HG03045 (cell line): Measurements from ENCODE around the gene TBR1.

Experiments
- ATAC-seq: cut with Tn5 transposase; IDR thresholded peaks from one replicate; pipeline ENCODE4 v1.9.1; 2021; ENCODE audit warnings: mild to moderate bottlenecking, moderate library complexity; ENCODE audit not compliant: unreplicated experiment

The TBR1 gene

DNA sequence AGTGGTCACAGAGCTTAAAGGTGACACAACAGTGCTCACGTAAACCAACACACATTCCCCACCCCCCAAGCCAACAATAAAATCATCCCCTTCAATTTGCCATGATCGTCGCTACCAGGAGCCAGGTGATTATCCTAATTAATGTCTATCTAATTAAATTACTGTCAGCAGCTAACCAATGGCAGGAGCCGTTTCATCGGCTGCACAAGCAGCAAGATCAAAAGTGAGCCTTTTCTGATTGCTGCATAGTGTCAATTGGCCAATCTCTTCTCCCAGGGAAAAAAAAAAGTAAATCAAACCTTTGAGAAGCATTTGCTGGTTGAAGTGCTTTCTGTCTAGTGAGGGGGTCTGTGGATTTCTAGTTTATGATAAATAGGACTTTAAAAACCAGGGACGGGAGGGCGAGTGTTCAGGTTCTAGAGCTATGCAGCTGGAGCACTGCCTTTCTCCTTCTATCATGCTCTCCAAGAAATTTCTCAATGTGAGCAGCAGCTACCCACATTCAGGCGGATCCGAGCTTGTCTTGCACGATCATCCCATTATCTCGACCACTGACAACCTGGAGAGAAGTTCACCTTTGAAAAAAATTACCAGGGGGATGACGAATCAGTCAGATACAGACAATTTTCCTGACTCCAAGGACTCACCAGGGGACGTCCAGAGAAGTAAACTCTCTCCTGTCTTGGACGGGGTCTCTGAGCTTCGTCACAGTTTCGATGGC is at the start of gene TBR1:
Gene TBR1 (plus strand): TSS at position 311 of the 721 bp plus-strand sequence. CDS start 114 bp downstream, at position 425.
- no peak for ATAC-seq

DNA sequence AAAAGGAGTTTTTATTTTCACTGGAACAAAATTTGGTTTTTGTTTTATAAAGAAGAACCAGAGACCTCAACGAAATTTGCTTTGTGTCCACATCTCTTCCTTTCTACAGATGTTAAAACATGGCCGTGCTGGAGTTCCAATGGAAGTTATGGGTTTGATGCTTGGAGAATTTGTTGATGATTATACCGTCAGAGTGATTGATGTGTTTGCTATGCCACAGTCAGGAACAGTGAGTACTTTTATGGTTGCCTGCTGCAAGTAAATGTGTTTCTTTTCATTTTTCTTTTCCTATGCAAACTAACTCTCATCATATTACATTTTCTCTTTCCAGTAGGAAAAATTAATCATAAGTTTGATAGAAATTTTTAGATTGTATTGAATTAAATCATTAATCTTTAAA is 48.4 kb upstream of the TBR1 start:
- ATAC-seq, result no peak

DNA sequence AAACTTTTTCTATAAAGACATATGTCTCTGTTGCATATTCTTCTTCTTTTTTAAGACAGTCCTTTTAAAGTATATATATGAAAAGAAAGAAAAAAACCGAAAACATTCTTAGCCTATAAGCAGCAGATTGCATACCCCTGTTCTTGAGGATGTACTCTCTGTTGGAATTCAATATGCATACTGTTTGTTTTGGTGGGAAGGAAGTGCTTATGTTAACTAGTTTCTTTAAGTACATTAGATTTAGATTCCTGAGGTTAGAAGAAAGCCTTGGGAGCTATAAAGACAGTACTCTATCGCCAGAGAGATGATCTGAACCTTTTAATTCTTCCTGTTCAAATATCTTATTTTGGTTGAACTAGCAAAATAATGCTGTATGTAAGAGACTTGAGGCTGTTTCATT is 46.8 kb upstream of the TBR1 start:
- no peak for ATAC-seq

DNA sequence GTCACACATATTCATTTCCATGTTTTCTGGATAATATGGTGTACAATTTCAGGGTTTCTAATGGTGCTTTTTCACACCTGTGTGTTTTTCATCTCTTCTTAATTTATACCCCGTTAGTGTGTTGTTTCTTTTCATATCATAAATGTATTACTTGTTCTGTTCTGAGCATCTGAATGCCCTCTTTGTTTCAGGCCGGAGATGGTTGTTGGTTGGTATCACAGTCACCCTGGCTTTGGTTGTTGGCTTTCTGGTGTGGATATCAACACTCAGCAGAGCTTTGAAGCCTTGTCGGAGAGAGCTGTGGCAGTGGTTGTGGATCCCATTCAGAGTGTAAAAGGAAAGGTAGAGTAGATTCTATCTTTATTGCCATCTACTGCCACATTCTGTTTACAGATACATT is 45.1 kb upstream of the TBR1 start:
- no peak for ATAC-seq

DNA sequence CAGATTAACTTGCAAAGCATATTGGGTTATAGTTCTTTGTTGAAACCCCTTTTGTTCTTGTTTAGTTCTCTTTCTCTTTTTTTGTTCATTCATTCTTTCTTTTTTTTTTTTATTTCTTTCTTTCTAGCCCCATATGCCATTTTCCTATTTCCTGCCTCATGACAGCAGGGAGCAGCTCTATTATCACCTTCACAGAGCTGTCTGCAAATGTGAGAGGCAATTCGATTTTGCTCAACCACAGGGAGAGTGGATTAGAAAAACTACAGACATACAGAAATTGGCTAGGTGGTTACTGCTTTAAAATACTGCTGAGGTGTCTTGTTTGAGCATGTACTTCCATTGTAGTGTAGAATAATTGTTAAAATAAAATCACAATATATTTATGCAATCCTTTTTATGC is 44.2 kb upstream of the TBR1 start:
- no peak for ATAC-seq

DNA sequence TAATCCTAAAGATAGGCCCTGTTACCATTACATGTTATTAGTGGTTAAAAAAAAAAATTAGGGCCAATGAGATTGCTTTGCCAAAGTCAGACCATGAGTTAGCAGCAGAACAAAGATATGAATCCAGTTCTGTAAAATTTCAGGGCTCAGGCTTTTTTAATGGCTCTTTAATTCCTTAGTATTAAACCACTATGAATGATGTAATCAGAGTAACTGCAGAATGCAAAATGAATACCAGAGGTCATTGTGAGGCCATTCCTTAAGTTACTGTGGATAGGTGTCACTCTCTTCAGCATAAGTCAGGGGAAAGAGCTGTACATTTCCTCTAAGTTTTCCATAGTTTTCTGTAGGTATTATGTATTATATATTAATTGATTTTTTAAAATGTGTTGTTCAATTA is 42.2 kb upstream of the TBR1 start:
- ATAC-seq, result no peak

DNA sequence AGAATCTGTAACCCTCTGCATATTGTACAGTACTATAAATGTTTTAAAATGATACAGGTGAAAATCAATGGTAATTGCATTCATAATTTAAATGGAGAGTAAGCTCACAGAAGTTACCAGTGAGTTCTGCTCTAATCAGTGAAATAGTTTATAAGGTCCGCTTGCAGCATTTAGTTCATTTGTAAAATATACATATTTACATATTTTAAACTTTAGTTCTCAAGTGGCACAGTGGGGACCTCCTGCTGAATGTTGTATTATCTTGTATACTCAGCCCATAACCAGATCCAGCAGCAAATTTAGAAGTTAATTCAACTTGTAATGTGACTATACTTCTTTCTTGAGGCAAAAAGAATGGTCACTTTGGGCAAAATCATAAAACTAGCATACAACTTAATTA is 41.7 kb upstream of the TBR1 start:
- ATAC-seq, result no peak

DNA sequence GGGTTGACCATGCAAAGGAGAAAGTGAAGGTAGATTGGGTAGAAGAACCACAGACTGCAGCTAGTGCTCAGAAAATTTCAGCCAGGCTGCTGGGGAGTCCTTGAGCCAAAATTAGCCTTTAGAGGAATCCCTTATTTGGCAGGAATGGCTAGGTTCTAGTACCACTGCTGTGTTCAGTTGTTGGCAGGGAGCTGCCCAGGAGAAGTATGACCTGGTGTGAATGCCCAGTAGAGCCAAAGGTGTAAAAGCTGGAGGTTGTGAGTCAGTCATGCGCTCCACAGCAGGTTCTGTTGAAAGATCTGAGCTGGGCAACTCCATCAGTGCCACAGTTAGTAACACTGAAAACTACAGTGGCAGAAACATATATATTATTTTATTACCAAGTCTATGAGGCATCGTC is 36.4 kb upstream of the TBR1 start:
- ATAC-seq, result no peak

DNA sequence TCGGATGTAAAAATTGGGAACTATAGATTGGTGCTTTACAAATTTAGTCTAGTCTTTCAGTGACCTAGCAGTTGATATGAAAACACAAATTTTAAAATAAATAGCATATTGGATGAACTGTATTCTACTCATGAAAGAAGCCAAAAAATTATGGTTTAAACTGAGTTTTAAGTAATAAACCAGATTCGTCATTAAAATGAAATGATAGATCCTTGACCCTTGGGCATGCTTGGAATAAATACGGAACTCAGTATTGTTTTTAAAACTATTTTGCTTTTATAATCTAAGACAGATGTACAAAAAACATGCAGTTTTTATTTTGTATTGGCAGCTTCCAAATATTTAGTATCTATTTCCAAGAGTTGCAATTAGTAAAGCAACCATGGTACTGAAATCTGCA is 34.6 kb upstream of the TBR1 start:
- ATAC-seq, result no peak

DNA sequence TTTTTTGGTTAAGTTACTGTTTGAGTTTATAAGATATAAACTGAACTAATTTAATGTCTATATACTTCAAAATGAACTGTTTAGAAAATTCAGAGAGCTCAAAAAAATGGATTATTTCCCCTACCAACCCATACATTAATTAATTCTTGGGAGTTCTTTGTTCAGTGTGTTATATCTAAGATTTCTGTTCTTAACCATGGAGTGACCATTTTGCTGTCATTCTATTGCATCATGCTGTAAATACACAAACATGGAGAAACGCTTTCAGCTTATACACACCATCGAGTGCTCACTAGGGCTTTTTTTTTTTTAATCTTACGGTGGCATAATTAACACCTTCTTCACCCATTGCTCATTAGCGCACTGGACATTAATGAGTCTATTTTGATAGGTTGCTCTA is 33.4 kb upstream of the TBR1 start:
- no peak for ATAC-seq

DNA sequence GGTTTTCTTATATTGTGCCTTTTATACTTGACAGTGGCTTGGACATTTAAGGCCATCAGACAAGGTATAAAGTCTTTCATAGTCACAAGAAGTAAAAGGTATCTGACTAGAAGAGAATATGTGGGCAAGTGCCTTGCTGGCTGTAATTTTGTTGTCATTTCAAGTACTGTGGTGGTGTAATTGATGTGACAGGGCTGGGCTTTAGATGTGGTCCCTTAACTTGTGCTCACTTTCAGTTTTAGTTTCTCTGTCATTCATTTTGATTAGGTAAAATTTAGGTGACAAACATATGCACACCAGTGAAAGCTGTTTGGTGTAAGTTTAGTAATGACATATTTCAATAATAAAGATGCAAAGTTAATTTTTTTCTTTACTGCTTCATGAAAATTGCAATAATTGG is 31.2 kb upstream of the TBR1 start:
- ATAC-seq, result peak; percentile 85

DNA sequence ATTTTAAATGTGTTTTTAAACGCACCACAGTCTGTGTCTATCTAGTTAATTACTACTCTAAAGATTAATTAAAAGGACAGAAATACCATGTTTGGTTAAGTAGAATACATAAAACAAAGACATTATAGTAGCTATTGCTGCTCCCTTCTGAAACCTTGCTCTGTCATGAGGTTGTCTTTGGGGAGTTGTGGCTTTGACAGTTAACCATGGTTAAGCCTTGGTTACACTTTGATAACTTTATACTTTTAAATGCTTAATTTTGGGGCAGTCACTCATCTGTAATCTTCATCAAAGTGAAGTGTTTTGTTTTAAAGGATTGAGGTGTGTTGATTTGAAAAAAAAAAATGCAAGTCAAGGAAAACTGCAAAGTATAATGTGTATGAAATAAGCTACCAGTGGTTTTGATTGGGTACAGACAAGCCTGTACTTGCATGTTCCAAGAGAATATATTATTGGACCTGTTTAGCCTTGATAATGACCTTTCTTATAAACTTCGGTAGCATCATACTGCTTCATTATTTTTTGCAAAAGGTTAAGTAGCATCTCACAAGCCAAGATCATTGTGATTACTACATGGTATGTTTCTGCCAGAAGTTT is 29.8 kb upstream of the TBR1 start:
- no peak for ATAC-seq

DNA sequence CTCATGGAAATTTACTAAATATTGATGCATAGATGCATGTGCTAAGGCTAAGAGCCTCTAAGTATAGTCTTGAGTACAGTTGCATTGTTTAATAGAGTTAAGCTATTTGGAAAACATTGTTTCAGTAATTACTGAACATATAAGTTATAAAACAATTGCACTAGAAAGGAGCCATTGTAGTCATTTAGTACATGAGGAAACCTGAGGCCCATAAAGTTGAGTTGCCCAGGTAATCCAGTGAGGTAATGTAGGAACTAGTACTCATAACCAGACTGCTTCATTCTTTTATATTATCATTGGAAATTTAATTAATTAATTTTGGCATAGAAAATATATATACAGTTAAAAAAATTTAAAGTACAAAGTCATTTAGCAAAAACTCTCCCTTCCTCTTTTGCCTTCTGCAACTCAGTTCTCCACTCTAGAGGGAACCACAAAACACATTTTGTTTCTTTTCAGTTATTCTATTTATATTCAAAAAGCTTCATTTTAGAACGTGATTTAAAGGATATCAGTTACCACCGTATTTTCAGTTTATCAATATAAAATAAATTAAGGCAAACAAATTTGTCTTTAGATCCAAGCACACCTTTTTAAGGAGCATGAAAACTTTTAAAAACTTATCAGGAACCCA is 27.8 kb upstream of the TBR1 start:
- ATAC-seq, result no peak

DNA sequence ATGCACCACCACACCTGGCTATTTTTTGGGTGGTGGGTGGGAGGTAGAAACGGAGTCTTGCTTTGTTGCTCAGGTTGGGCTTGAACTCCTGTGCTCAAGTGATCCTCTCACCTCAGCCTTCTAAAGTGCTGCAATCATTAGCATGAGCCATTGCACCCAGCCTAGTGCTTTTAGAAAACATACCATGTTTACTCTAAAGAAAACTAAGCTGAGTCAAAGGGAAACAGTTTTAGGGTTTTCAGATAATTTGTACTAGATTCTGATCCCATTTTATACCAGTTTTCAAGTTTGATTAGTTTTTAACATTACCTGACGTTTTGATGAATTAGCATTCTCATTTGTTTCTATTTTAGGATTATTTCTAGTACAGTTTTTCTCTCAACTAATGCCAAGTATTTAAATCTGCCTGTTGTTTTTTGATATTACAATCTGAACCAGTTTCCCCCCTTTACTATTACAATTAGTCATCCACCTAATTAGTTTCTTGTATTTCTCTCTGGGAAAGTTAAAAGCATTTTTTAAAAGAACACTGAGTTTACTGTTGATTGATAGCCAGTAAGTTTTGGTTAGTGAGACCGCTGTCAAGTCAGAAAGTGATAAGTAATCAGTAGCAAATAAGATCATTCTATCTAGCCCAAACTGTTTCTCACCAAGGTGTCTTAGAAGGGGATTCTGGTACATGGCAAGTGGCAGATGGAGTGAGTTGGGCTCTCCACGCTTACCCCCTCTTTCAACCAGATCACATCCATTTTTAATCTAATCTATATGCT is 24.2 kb upstream of the TBR1 start:
- no peak for ATAC-seq

DNA sequence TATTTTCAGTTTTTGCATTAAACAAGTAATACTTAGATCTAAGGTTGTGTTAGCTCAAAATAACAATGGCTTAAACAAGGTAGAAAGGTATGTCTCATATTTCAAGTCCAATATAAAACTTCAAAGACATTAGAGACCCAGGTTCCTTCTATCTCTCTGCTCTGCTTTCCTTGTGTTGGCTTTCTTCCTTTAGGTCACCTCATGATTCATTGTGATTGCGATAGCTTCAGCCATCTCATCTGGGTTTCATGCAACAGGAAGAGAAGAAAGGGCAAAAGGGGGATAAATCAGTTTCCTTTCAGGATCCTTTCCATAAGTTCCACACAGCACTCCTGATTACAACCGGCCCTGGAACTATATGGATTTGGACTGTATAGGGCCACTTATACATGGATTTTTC is 16.0 kb upstream of the TBR1 start:
- no peak for ATAC-seq

DNA sequence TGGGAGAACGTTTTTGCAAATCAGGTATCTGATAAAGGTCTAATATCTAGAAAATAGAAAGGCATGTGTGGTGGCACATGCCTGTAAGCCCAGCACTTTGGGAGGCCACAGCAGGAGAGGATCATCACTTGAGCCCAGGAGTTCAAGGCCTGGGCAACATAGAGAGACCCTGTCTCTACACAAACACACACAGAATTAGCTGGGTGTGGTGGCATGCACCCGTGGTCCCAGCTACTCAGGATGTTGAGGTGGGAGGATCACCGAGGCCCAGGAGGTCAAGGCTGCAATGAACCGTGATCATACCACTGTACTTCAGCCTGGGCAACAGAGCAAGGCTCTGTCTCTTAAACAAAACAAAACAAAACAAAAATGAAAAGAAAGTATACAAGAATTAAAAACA is 13.8 kb upstream of the TBR1 start:
- no peak for ATAC-seq

DNA sequence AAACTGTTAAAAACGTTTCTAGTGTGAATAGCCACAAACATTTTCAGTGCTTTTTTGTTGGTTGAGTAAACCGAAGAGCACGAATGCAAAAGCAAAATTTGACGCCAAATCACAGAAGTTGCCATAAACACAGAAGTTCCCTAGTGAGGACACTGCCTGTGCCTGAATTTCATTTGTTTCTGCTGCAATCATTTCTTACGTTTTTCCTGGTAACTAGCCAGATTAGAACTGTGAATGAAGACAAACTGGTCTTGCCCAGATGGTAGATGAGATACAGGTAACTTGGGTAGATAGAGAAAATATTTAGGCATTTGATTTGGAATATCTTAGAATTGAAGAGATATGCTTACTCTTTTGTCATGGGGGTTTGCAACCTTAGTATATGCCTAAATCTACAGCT is 9.8 kb upstream of the TBR1 start:
- no peak for ATAC-seq

DNA sequence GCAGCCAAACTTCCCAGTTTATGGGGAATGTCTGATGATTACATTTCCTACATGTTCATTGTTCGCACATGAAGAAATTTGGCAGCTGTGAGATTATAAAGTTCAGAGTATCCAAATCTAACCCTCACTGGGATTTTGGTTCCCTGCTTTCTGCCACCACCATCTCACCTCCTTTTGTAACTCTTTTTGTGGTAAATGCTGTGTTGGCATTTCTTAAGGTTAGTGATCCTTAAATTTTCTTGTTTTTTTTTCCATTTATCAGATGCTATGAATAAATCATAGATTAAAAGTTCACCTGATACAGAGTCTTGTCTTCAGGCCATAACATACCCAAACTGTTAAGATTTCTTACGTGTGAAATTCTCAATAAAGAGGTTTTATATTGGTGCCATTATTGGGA is 8.5 kb upstream of the TBR1 start:
- ATAC-seq, result no peak

DNA sequence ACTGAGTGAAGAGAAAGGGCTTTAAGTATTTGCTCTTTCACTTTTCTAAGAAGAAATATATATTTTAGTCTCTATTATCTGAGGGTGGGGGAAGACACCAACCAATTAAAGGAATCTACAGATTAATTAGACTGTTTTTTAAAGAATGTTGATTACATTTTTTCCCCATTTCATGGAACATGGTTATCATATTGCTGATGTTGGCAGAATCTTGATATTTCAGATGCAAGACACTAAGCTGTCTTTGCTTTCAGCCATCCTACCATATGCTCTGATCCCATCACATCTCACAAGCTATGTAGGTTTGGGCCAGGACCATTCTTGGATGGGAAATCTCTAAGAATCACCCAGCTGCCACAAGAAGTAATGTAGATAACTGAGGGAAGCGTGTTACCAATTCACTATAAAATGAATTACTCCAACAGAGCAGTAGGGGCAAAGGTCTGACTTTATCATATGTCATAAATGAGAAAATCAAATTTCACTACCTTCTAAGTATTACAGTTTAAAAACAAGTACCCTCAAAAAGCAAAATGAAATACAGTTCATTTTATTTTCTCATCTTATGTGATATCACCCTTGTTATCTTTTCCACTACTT is 6.7 kb upstream of the TBR1 start:
- no peak for ATAC-seq

DNA sequence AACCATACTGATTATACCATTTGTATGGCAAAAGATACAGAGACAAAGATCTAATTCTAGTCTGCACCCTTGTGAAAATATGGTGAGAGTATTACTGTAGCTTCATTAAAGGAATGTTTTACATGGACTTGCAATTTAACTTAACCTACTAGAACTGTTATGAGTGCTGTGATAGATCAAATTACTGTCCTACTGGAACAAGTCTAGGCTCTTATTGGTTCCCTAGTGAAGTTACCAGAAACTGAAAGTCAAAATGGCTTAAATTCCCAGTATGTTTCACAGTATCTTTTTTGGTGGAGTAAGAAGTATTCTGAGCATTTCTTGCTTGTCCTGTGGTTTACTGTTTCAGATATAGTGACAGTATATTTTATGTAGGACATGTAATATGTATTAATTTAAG is 3.8 kb upstream of the TBR1 start:
- ATAC-seq, result no peak
